Measurements from ENCODE around the gene IFT25.

Gene IFT25

DNA sequence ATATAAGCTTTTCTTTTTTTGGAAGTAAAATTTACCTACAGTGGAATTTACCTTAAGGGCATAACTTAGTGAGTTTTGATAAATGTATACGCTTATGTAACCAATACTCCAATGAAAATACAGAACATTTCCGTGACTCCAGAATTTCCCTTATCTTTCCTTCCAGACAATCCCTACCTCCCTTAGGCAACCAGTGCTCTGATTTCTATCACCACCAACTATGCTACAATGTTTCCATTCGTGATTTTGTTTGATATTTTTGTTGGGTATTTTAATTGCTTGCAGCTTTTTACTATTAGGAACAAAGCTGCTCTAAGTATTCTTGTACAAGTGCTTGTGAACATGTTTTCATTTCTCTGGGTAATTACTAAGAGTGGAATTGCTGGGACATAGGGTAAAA is 14.6 kb downstream of the IFT25 start:
- Mint-ChIP-seq H3K4me1 (no peaks in the 10 kb centered on the region), H3K27me3 (ENCODE audit: low read depth, poor library complexity) (peaks cover 3% of the 10 kb centered on the region), H3K9me3 (peaks cover 42% of the 10 kb centered on the region), H3K4me3 (no peak overlapping the region), H3K27ac (no peak overlapping the region), H3K36me3 (ENCODE audit: low read depth) (peaks cover 87% of the 10 kb centered on the region)
- DNase-seq, result no peak
- TF ChIP-seq, protein P1, sequence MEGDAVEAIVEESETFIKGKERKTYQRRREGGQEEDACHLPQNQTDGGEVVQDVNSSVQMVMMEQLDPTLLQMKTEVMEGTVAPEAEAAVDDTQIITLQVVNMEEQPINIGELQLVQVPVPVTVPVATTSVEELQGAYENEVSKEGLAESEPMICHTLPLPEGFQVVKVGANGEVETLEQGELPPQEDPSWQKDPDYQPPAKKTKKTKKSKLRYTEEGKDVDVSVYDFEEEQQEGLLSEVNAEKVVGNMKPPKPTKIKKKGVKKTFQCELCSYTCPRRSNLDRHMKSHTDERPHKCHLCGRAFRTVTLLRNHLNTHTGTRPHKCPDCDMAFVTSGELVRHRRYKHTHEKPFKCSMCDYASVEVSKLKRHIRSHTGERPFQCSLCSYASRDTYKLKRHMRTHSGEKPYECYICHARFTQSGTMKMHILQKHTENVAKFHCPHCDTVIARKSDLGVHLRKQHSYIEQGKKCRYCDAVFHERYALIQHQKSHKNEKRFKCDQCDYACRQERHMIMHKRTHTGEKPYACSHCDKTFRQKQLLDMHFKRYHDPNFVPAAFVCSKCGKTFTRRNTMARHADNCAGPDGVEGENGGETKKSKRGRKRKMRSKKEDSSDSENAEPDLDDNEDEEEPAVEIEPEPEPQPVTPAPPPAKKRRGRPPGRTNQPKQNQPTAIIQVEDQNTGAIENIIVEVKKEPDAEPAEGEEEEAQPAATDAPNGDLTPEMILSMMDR (IDR thresholded peaks at IDR 0.05), result no peak

DNA sequence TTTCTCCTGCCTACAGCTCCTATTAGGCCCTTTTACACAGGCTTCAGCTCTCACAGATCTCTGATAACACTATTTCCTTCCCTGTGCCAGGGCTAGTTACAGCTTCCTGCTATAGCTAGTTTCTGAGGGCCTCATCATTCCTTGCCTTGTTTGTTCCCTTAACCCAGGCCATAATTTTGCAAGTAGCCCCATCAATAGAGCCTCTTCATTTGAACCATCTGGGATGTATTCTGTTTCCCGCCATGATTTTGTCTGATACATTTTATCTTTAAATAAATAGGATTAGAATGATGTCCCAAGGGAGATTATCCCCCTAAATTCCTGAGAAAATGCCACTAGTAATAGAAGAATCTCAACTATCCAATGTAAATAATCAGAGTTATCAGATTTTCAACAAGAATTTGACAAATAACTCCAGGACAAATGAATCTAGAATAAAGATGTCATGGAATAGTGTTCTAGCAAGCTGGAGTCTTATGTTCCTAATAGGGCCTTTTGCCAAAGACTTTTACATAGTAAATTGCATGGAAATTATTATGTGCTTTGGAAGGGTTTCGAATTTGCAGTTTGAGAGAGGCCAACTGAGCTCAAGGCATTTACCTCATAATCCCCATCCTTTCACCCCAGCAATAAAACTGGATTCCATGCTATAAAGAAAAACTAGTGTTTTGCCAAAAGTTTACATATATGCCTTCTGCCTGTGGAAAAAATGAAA is 16.1 kb downstream of the IFT25 start:
- H3K27me3 Mint-ChIP-seq (ENCODE audit: low read depth, poor library complexity), result peaks cover 3% of the 10 kb centered on the region
- TF ChIP-seq, protein P1 (IDR thresholded peaks at IDR 0.05), result no peak
- H3K9me3 Mint-ChIP-seq, result peaks cover 29% of the 10 kb centered on the region
- H3K27ac Mint-ChIP-seq, result peak overlapping the region; percentile 94
- H3K36me3 Mint-ChIP-seq (ENCODE audit: low read depth), result peaks cover 89% of the 10 kb centered on the region
- H3K4me1 Mint-ChIP-seq, result no peaks in the 10 kb centered on the region
- H3K4me3 Mint-ChIP-seq, result no peak overlapping the region
- DNase-seq, result no peak

DNA sequence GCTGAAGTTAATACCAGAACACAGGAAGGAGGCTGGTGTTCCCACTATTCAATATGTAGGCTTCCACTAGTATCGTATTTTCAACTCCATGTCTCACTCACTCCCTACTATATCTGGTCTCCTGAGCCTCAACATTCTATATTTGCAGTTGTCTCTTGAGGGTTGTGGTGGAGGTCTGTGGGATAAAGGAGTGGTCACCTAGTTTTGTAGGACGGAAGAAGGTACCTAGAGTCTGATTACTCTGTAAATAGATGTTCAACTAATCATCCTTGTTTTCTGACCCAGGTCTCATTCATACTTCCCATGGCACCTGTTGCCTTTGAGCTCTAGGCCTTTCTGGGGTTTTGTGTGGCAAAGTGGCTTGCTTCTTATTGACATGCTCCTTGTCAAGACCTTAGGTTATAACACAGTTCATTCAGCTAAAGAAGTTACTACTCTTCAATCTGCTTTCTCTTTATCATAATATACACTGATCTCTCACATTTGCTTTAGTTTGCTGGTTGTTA is 18.1 kb downstream of the IFT25 start:
- no peak for DNase-seq
- no peaks in the 10 kb centered on the region for H3K4me1 Mint-ChIP-seq
- peaks cover 3% of the 10 kb centered on the region for H3K27me3 Mint-ChIP-seq (ENCODE audit: low read depth, poor library complexity)
- peaks cover 9% of the 10 kb centered on the region for H3K9me3 Mint-ChIP-seq
- no peak overlapping the region for H3K27ac Mint-ChIP-seq
- no peak overlapping the region for H3K4me3 Mint-ChIP-seq
- H3K36me3 Mint-ChIP-seq (ENCODE audit: low read depth), result peaks cover 89% of the 10 kb centered on the region
- TF ChIP-seq, protein P1 (IDR thresholded peaks at IDR 0.05), result no peak

GRCh38 chr1:53919675-53920066 is 25.8 kb downstream of the IFT25 start:
- H3K36me3 Mint-ChIP-seq (ENCODE audit: low read depth), result peaks cover 64% of the 10 kb centered on the region
- TF ChIP-seq, protein P1 (IDR thresholded peaks at IDR 0.05), result no peak
- no peaks in the 10 kb centered on the region for H3K4me1 Mint-ChIP-seq
- peaks cover 7% of the 10 kb centered on the region for H3K9me3 Mint-ChIP-seq
- H3K27me3 Mint-ChIP-seq (ENCODE audit: low read depth, poor library complexity), result no peaks in the 10 kb centered on the region
- no peak overlapping the region for H3K4me3 Mint-ChIP-seq
- no peak overlapping the region for H3K27ac Mint-ChIP-seq
- DNase-seq, result no peak

GRCh38 chr1:53918343-53918742 is 27.2 kb downstream of the IFT25 start:
- Mint-ChIP-seq H3K27ac (no peak overlapping the region), H3K4me1 (peaks cover 9% of the 10 kb centered on the region), H3K27me3 (ENCODE audit: low read depth, poor library complexity) (no peaks in the 10 kb centered on the region), H3K36me3 (ENCODE audit: low read depth) (peaks cover 51% of the 10 kb centered on the region), H3K4me3 (no peak overlapping the region), H3K9me3 (peaks cover 7% of the 10 kb centered on the region)
- DNase-seq, result no peak
- TF ChIP-seq, protein P1 (IDR thresholded peaks at IDR 0.05), result no peak
